HG03159 (cell line): ENCODE measurements around the gene FETUB.
"Not testable (repeated sequence)": the region's sequence is repeated elsewhere in the genome, so short reads cannot be mapped to it uniquely, and the experiment has no call there.

Experiments
- ATAC-seq: cut with Tn5 transposase; IDR thresholded peaks from one replicate; pipeline ENCODE4 v1.9.1; 2021; ENCODE audit warnings: mild to moderate bottlenecking, moderate library complexity; ENCODE audit not compliant: unreplicated experiment

Gene FETUB

GRCh38 chr3:186668426-186668825, 28.2 kb downstream of the FETUB start:
- ATAC-seq: no peak

- ATAC-seq: no peak
These were observed 29.3 kb downstream of the FETUB start for GRCh38 chr3:186669378-186670084.

DNA sequence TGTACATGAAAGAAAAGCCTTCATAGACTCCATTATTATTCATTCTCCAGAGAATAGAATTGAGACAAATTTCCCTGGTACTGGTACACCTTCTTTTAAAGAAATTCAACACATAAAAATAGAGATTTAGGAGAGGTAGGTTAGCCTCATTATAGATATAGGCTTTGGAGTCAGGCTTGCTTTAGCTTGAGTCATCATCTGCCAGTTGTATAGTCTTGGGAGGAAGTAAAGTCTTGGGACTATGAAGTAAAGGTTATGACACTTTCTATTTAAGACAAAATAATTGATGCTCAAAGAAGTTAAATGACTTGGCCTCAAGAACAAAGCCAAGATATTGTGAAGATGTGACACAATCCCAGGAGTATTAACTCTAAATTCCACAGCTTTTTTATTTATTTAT, 30.0 kb downstream of the FETUB start:
- no peak for ATAC-seq

- ATAC-seq: no peak
These were observed 30.9 kb downstream of the FETUB start for GRCh38 chr3:186671051-186671450.

- ATAC-seq: no peak
These were observed 38.4 kb downstream of the FETUB start for GRCh38 chr3:186678604-186679003.

DNA sequence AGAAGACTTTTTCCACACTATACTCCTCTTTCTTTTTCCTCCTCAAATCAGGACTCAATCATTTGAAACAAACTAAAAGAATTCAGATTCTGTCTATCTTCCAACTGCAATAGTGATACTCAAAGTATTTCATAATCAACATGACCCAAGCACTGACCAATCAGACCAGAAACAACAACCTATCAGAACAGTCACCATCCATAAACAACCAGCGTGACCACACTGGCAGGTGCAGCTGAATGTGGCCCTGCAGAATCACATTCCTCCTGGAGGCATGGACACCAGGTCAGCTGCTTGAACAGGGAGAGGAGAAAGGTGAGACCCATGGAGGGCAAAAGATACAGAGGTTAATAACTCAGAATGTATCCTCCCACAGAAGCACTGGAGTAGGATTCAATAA, 39.0 kb downstream of the FETUB start:
- ATAC-seq: no peak

DNA sequence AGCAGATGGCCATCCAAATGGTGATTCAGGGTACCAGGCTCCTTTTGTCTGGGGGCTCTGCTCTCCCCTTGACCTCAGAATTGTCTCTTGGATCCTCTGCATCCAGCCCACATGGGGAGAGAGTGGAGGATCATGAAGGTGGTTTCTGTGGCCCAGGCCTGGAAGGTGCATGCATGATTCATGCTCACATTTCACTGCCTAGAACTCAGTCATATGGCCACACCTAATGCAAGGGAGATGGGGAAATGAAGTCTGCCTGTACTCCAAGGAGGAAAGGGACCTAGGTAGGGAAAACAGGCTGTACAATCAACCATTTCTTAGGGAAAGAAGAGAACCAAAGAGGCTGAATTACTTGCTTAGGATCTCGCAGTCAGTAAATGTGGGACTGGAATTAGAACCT, 40.7 kb downstream of the FETUB start:
- ATAC-seq: no peak

GRCh38 chr3:186682812-186683211, 42.6 kb downstream of the FETUB start:
- ATAC-seq: no peak

- no peak for ATAC-seq
These were observed 43.8 kb downstream of the FETUB start for GRCh38 chr3:186683979-186684378.

DNA sequence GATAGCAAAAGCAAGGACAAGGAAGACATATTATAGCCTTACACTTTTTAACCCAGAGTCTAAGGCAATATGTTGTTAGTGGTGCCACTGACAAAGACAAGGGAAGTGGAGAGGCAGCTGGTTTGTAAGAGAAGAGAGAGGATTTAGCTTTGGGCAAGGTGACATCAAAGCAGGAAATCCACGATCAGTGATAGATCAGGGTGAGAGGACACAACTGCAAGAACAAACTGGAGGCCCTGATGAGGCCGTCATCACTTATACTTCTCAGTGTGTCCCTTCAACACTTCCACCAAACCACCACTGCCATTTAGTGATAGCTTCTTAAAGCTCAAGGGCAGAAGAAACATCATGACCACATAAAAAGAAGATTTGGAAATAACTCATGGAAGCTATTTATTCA, 46.3 kb downstream of the FETUB start:
- ATAC-seq: not testable (repeated sequence)

DNA sequence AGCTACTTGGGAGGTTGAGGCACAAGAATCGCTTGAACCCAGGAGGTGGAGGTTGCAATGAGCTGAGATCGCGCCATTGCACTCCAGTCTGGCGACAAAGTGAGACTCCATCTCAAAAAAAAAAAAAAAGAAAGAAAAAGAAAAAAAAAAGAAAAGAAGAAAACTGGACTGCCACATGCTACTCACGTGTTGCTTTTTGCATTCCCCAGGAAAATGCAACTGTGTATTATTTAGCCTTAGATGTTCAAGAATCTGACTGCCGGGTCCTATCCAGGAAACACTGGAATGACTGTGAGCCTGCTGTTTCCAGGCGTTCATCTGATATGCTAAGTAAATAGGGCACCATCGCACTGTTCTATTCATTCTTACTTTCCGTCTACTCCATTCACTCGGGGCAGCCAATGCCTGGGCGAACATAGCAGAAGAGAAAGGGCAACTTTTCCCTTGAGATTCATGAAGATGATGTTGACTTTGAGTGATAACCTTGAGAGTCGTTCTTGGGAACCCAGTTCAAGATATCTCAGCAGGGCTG, 47.0 kb downstream of the FETUB start:
- ATAC-seq: no peak

DNA sequence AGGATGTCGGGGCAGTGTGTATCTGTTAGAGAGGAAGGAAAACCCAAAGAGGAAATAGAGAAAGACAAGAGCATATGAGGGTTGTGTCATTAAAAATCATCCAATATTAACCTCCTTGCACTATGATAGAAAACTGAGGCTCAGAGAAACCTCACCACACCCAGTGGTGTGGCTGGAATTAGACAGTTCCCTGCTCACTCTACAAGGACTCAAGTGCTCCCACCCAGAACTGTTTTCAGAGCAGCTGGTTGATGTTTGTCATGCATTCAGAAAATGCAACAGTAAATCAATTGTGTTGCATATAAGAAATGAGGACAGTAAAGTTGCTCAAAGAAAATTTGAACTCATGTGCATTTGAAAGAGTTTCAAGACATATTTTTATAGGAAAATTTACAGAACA, 50.1 kb downstream of the FETUB start:
- ATAC-seq: not testable (repeated sequence)

DNA sequence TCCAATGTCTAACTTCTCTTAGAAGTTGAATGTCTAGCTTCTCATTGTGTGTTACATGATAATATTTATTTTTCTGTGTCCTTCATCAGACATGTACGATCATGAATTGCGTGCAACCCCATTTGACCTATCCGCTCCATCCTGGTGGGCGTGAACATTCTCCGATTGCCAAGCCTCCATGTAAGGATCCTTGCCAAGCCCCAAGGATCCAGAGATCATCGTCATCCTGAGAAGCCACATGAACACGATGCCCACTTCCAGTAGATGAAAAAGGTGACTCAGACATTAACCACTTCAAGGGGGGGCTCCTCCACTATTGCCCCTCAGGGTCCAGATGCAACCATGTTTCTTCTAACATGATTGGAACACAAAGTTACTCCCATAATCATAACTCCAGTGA, 51.5 kb downstream of the FETUB start:
- no peak for ATAC-seq

DNA sequence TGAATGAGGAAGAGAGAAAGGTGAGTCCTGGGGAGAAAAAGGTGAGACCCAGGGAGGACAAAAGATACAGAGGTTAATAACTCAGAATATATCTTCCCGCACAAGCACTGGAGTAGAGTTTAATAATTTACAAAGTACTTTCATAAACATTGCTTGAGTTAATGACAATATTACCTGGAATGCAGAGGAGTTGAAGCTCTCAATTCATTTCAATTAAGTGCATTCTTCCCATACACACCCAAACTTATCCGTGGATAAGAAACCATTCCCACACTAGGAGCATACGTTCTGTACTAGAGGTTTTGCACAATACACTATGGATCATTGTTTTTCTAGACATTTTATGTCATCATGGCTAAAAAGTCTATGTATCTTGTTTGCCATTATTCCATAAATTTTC, 53.6 kb downstream of the FETUB start:
- ATAC-seq: no peak

DNA sequence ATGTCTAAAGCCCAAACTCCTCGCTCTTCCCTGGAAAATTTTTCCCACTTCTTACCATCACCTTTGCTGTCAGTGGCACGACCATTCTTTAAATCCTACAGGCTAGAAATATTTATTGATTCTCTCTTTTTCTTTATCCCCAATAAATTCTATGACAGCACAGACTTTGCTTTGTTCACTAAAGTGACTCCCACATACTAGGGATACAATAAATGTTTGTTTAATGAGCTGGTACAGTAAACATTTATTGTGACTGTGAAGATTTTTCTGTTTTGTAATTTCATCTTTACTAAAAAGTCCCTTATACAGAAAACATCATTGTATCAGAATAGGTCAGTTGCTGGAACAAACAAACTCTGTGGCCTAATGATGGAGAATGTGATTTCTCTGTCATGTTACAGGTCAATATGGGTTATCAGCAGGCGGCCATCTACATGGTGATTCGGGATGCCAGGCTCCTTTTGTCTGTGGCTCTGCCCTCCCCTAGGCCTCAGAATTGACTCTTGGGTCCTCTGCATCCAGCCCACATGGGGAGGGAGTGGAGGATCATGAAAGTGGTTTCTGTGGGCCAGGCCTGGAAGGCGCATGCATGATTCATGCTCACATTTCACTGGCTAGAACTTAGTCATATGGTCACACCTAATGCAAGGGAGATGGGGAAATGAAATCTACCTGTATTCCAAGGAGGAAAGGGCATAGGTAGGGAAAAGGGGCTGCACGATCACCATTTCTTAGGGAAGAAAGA, 54.3 kb downstream of the FETUB start:
- no peak for ATAC-seq

DNA sequence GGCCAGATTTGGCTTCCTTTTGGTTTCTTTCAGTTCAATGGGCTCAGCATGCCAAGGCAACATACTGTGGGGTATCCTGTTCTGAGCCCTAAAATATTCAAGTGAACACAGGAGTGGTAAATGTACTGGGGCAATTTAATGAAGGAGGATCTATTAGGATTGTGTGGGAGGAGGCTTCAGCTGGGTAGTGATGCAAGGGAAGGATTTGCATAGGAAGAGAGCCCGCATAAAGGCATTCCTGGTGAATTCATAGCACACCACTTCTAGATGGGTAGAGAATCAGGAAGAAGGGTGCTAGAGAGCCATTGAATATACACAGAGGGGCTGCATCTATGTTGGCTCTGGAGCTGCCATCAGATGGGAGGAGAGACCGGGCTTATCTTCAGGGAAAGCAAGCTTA, 56.3 kb downstream of the FETUB start:
- ATAC-seq: no peak

- no peak for ATAC-seq
These were observed 57.3 kb downstream of the FETUB start for GRCh38 chr3:186697510-186697909.

GRCh38 chr3:186700267-186700666, 60.1 kb downstream of the FETUB start:
- ATAC-seq: no peak

- not testable (repeated sequence) for ATAC-seq
These were observed 62.3 kb downstream of the FETUB start for GRCh38 chr3:186702451-186702850.
